Measurements from ENCODE around the gene SOCS3.
"Not testable (repeated sequence)": the region's sequence is repeated elsewhere in the genome, so short reads cannot be mapped to it uniquely, and the experiment has no call there.

Gene SOCS3

GRCh38 chr17:78325076-78325687 lies 34.7 kb downstream of the SOCS3 start:
- DNase-seq, result no peak

GRCh38 chr17:78324391-78325075 lies 35.3 kb downstream of the SOCS3 start:
- peak; percentile 37 for DNase-seq

- no peak for DNase-seq
Measured at GRCh38 chr17:78323826-78324390, 36.0 kb downstream of the SOCS3 start.

- DNase-seq, result no peak
Measured at GRCh38 chr17:78322858-78323455, 36.9 kb downstream of the SOCS3 start.

GRCh38 chr17:78322327-78322857 lies 37.5 kb downstream of the SOCS3 start:
- DNase-seq, result no peak

- no peak for DNase-seq
Measured at GRCh38 chr17:78318843-78319242, 41.0 kb downstream of the SOCS3 start.

GRCh38 chr17:78318407-78318806 lies 41.5 kb downstream of the SOCS3 start:
- DNase-seq, result no peak

- DNase-seq, result no peak
Measured at GRCh38 chr17:78317794-78318400, 42.0 kb downstream of the SOCS3 start.

- peak; percentile 15 for DNase-seq
Measured at GRCh38 chr17:78316867-78317789, 42.7 kb downstream of the SOCS3 start.

GRCh38 chr17:78316115-78316866 lies 43.6 kb downstream of the SOCS3 start:
- DNase-seq, result no peak

GRCh38 chr17:78315355-78316114 lies 44.3 kb downstream of the SOCS3 start:
- DNase-seq, result peak; percentile 54

GRCh38 chr17:78314683-78315354 lies 45.1 kb downstream of the SOCS3 start:
- no peak for DNase-seq

GRCh38 chr17:78313735-78314648 lies 45.9 kb downstream of the SOCS3 start:
- DNase-seq, result peak; percentile 96

- not testable (repeated sequence) for DNase-seq
Measured at GRCh38 chr17:78309659-78310255, 50.1 kb downstream of the SOCS3 start.

- peak; percentile 87 for DNase-seq
Measured at GRCh38 chr17:78307887-78308638, 51.8 kb downstream of the SOCS3 start.

GRCh38 chr17:78306913-78307312 lies 53.0 kb downstream of the SOCS3 start:
- no peak for DNase-seq

Measured in NCI-H146 (cell line).